ENCODE results near the gene FTSJ3.

DNA sequence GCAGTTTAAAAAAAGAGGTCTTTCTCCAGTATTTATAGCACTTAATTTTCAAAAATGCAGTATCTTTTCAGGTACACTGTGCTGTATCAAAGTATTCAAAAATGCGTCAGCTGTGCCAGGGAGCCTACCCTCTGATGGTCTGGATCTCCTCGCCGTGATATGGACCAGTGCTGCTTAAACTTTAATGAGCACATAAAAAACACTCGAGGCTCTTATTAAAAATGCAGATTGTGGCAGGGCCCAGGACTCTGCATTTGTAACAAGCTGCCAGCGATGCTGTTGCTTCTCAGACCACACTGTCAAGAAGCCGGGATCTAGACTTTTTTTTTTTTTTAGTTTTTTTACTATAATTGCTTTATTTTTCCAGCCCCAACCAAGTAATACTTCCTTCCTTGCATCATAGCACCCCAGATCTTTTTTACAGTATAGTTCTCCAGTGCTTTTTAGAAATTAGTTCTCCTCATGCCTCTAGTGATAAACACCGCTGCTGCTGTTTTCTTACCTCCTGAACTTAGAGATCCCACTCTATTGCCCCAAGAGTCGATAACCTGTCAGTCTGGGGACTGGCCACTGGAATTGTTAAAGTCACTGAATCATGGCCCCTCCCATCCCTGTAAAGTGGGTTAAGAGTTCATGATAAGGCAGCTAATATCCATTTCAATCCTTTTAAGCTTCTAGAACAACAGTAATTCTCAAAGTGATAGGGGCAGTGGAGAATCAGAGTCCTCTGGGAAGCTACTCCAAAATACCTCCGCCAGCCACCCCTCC is 16.6 kb upstream of the FTSJ3 start:
- TF ChIP-seq, protein P1, sequence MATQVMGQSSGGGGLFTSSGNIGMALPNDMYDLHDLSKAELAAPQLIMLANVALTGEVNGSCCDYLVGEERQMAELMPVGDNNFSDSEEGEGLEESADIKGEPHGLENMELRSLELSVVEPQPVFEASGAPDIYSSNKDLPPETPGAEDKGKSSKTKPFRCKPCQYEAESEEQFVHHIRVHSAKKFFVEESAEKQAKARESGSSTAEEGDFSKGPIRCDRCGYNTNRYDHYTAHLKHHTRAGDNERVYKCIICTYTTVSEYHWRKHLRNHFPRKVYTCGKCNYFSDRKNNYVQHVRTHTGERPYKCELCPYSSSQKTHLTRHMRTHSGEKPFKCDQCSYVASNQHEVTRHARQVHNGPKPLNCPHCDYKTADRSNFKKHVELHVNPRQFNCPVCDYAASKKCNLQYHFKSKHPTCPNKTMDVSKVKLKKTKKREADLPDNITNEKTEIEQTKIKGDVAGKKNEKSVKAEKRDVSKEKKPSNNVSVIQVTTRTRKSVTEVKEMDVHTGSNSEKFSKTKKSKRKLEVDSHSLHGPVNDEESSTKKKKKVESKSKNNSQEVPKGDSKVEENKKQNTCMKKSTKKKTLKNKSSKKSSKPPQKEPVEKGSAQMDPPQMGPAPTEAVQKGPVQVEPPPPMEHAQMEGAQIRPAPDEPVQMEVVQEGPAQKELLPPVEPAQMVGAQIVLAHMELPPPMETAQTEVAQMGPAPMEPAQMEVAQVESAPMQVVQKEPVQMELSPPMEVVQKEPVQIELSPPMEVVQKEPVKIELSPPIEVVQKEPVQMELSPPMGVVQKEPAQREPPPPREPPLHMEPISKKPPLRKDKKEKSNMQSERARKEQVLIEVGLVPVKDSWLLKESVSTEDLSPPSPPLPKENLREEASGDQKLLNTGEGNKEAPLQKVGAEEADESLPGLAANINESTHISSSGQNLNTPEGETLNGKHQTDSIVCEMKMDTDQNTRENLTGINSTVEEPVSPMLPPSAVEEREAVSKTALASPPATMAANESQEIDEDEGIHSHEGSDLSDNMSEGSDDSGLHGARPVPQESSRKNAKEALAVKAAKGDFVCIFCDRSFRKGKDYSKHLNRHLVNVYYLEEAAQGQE (IDR thresholded peaks at IDR 0.05; ENCODE audit: low read depth), result no peak
- TF ChIP-seq EP300 (IDR thresholded peaks at IDR 0.05; ENCODE audit: borderline replicate concordance) (no peak), RAD21 (IDR thresholded peaks at IDR 0.05; ENCODE audit: low read depth) (no peak), YY1 (IDR thresholded peaks at IDR 0.05; ENCODE audit: low read depth) (no peak), TEAD4 (IDR thresholded peaks at IDR 0.05) (no peak), TAF1 (IDR thresholded peaks at IDR 0.05; ENCODE audit: low read depth) (no peak), CREB1 (IDR thresholded peaks at IDR 0.05; ENCODE audit: low read depth) (no peak), FOXM1 (IDR thresholded peaks at IDR 0.05; ENCODE audit: borderline replicate concordance, low read depth) (no peak), EGR1 (IDR thresholded peaks at IDR 0.05) (no peak), CEBPB (IDR thresholded peaks at IDR 0.05) (no peak), TCF12 (IDR thresholded peaks at IDR 0.05; ENCODE audit: low read depth) (no peak)
- TF ChIP-seq, protein P2, sequence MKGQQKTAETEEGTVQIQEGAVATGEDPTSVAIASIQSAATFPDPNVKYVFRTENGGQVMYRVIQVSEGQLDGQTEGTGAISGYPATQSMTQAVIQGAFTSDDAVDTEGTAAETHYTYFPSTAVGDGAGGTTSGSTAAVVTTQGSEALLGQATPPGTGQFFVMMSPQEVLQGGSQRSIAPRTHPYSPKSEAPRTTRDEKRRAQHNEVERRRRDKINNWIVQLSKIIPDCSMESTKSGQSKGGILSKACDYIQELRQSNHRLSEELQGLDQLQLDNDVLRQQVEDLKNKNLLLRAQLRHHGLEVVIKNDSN (IDR thresholded peaks at IDR 0.05), result no peak
- TF ChIP-seq, protein P3, sequence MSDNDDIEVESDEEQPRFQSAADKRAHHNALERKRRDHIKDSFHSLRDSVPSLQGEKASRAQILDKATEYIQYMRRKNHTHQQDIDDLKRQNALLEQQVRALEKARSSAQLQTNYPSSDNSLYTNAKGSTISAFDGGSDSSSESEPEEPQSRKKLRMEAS (IDR thresholded peaks at IDR 0.05), result no peak
